Right lobe of liver (tissue), 4 donors: ENCODE results near the gene ABCF2.

Experiments
- CTCF ChIP-seq, 4 donors: fragments of 200-600 bp in 3 of 4; fragments of 450-650 bp in 1 of 4; IDR thresholded peaks; one replicate each; pipeline versions ENCODE4 v1.5.1 to v1.8.0; 2016 to 2022; ENCODE audit warnings: antibody characterized with exemption in 4 of 4, mild to moderate bottlenecking in 2 of 4
- POLR2A ChIP-seq: fragments of 450-650 bp; IDR thresholded peaks from one replicate; pipeline ENCODE4 v1.6.1; 2017; ENCODE audit warnings: antibody characterized with exemption, mild to moderate bottlenecking
- donor health status: DM: no; HTN: no; CAD: no.
- donor health status: DM: no; HTN: no; CAD: no.
- donor health status: DM: no; HTN: yes; CAD: no.

GRCh38 chr7:151226875-151227782, at the start of gene ABCF2:
- TF ChIP-seq CTCF (IDR thresholded peaks at IDR 0.05): no peak
- peak; percentile 44 for TF ChIP-seq POLR2A
